Measurements from ENCODE around the gene INIP. TPM values are rescaled to one million over a fixed set of nuclear protein-coding genes. Genes with fewer than 3 reads are reported as not detected.

INIP gene
- total RNA-seq, 4 donors from 2014 or later: 9.6 to 22.9 (median 16.2) TPM

GRCh38 chr9:112750016-112750763, 32.3 kb upstream of the INIP start, which contains the start of gene SNX30:
SNX30 (plus strand) TSS chr9:112750760; CDS start chr9:112751002, 242 bp downstream.
- peak; percentile 94 for DNase-seq
- WGBS, 2 donors (ENCODE audit: low coverage in 1 of 2): 5 to 20% methylated on average over 2 to 34 of the region's 49 CpGs
- H3K4me3 ChIP-seq: peak within 1 kb of the TSS; percentile 75 to 100 (median 86)
- no peaks in the 10 kb centered on the region for H3K36me3 ChIP-seq
- no peaks in the 10 kb centered on the region for H3K9me3 ChIP-seq
- TF ChIP-seq POLR2A (IDR thresholded peaks at IDR 0.05): peak; percentile 84
- no peak for TF ChIP-seq EP300 (IDR thresholded peaks at IDR 0.05; ENCODE audit: low read depth)
- TF ChIP-seq, protein P1, sequence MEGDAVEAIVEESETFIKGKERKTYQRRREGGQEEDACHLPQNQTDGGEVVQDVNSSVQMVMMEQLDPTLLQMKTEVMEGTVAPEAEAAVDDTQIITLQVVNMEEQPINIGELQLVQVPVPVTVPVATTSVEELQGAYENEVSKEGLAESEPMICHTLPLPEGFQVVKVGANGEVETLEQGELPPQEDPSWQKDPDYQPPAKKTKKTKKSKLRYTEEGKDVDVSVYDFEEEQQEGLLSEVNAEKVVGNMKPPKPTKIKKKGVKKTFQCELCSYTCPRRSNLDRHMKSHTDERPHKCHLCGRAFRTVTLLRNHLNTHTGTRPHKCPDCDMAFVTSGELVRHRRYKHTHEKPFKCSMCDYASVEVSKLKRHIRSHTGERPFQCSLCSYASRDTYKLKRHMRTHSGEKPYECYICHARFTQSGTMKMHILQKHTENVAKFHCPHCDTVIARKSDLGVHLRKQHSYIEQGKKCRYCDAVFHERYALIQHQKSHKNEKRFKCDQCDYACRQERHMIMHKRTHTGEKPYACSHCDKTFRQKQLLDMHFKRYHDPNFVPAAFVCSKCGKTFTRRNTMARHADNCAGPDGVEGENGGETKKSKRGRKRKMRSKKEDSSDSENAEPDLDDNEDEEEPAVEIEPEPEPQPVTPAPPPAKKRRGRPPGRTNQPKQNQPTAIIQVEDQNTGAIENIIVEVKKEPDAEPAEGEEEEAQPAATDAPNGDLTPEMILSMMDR (IDR thresholded peaks at IDR 0.05): peak in 2 of 5 experiments; percentile 18 to 20
- TF ChIP-seq POLR2AphosphoS5 (IDR thresholded peaks at IDR 0.05): peak; percentile 88 to 97 (median 96)
- H3K27ac ChIP-seq: peak within 1 kb of the TSS; percentile 85 to 94 (median 89)
- intact Hi-C loops (cut with DNase I; ENCODE audit: low total_unique reads): loop anchor here (2.0 kb wide), 1 partner anchor 853 kb away; the partner anchor contains the start of gene UGCG
- in situ Hi-C loops (cut with MboI; ENCODE audit: low pct_ligation_motif_present in 1 of 4, low pct_unique_long_range_greater_than_20kb in 1 of 4, low sequenced_read_pairs in 3 of 4): no loop called here
- peaks cover 16 to 47% (median 38%) of the 10 kb centered on the region in 4 donors for H3K4me1 ChIP-seq
- no peaks in the 10 kb centered on the region for H3K27me3 ChIP-seq

DNA sequence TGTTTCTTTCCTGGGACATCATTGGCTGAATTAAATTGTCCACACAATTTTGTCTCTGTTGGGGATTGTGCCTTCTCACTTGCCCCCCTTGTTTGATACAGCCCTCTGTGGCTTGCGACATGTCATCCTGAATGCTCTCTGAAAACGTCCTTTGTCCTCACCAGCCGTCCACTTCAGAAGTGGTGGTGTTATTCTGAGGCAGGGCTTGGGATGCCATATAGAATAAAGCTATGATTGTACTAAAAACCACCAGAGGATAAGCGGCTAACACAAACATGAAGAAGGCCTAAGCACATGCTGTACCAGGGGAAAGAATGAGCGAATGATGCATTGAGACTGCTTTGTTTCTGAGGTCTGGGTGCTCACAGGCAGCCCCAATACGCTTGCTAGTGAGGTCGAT, 29.2 kb upstream of the INIP start:
- Histone ChIP-seq H3K9me3 (no peaks in the 10 kb centered on the region), H3K4me1 (peaks cover 7 to 18% (median 15%) of the 10 kb centered on the region in 4 donors), H3K27ac (peak overlapping the region in 1 of 4 donors; percentile 15), H3K4me3 (no peak overlapping the region), H3K36me3 (no peaks in the 10 kb centered on the region), H3K27me3 (no peaks in the 10 kb centered on the region)
- in situ Hi-C loops (cut with MboI; ENCODE audit: low pct_ligation_motif_present in 1 of 4, low pct_unique_long_range_greater_than_20kb in 1 of 4, low sequenced_read_pairs in 3 of 4): no loop called here
- TF ChIP-seq, protein P1 (IDR thresholded peaks at IDR 0.05): no peak
- TF ChIP-seq POLR2A (IDR thresholded peaks at IDR 0.05) (no peak), EP300 (IDR thresholded peaks at IDR 0.05; ENCODE audit: low read depth) (no peak)
- WGBS, 2 donors (ENCODE audit: low coverage in 1 of 2): 85 to 100% methylated on average over 2 to 7 of the region's 7 CpGs
- DNase-seq: no peak
- intact Hi-C loops (cut with DNase I; ENCODE audit: low total_unique reads): no loop called here

GRCh38 chr9:112744177-112744576, 26.3 kb upstream of the INIP start:
- 71 to 96% methylated on average over 4 of the region's 4 CpGs for WGBS, 2 donors (ENCODE audit: low coverage in 1 of 2)
- no peaks in the 10 kb centered on the region for H3K36me3 ChIP-seq
- in situ Hi-C loops (cut with MboI; ENCODE audit: low pct_ligation_motif_present in 1 of 4, low pct_unique_long_range_greater_than_20kb in 1 of 4, low sequenced_read_pairs in 3 of 4) (no loop called here), intact Hi-C loops (cut with DNase I; ENCODE audit: low total_unique reads) (no loop called here)
- no peaks in the 10 kb centered on the region for H3K27me3 ChIP-seq
- H3K9me3 ChIP-seq: no peaks in the 10 kb centered on the region
- DNase-seq: no peak
- no peak overlapping the region for H3K4me3 ChIP-seq
- no peak overlapping the region for H3K27ac ChIP-seq
- TF ChIP-seq POLR2A (IDR thresholded peaks at IDR 0.05): no peak
- no peaks in the 10 kb centered on the region for H3K4me1 ChIP-seq

DNA sequence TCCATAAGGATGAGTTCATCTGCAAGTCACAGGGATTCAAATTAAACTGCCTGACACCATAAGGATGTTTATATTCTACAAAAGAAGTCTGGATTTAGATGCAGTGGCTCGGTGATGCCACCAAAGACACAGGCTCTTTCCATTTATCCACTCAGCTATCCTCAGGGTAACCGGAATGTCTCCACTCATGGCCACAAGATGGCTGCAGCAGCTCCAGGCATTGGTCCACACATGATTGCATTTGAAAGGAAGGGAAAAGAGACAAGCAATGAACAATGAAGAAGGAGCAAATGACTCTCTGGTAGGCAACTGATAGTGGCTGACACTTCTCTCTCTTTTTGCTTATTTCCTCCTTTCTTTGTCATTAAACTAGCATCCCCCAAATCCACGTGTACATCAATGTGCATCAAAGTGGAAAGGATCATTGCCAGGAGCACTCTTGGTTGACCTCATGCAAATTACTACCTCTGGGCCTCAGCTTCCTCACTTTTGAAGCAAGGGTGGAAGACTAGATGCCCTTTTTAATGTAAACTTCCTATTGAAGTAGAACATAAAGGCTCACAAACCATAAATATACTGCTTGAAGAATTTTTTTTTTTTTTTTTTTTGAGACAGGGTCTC, 25.4 kb upstream of the INIP start:
- in situ Hi-C loops (cut with MboI; ENCODE audit: low pct_ligation_motif_present in 1 of 4, low pct_unique_long_range_greater_than_20kb in 1 of 4, low sequenced_read_pairs in 3 of 4): no loop called here
- Histone ChIP-seq H3K9me3 (no peaks in the 10 kb centered on the region), H3K27ac (no peak overlapping the region), H3K36me3 (no peaks in the 10 kb centered on the region), H3K27me3 (no peaks in the 10 kb centered on the region), H3K4me3 (no peak overlapping the region), H3K4me1 (peaks cover 0 to 3% (median under 1%) of the 10 kb centered on the region in 4 donors)
- no peak for DNase-seq
- 78 to 100% methylated on average over 2 to 3 of the region's 3 CpGs for WGBS, 2 donors (ENCODE audit: low coverage in 1 of 2)
- intact Hi-C loops (cut with DNase I; ENCODE audit: low total_unique reads): no loop called here
- TF ChIP-seq EP300 (IDR thresholded peaks at IDR 0.05; ENCODE audit: low read depth): no peak
- TF ChIP-seq POLR2AphosphoS5 (IDR thresholded peaks at IDR 0.05): no peak
- TF ChIP-seq, protein P1 (IDR thresholded peaks at IDR 0.05): no peak
- no peak for TF ChIP-seq POLR2A (IDR thresholded peaks at IDR 0.05)
